ENCODE data around the gene AMH. TPM values are rescaled to one million over a fixed set of nuclear protein-coding genes. Genes with fewer than 3 reads are reported as not detected.

Gene AMH
- total RNA-seq, 1 experiment from 2014 or later: 11.2 TPM

DNA sequence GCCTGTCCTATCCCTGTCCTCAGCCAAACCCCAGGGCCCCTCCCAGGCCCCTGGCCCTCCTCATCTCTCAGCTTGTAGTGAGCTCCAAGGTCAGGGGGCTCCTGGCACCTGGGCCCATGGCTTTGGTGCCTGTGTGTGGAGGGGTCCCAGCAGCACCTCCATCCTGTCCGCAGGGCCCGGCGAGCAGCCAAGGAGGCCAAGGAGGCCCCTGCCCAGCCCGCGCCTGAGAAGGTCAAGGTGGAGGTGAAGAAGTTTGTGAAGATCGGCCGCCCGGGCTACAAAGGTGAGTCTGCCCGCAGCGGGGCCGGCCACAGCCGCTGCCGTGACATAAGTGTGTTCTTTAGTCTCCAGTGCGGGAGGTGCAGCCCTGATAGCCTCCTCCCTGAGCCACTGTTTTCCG lies 3.9 kb upstream of the AMH start (continued):
- TF ChIP-seq ZSCAN18 (CRISPR knock-in tag; IDR thresholded peaks at IDR 0.05) (no peak), MLX (CRISPR knock-in tag; IDR thresholded peaks at IDR 0.05) (no peak), ETV6 (CRISPR knock-in tag; IDR thresholded peaks at IDR 0.05) (no peak)

- DNase-seq (ENCODE audit: low spot score) (no peak), ATAC-seq (no peak)
- ChIA-PET CTCF (interaction anchor here (1.0 kb wide), 1 partner anchor 16 kb away, joined by 4 read pairs; no protein-coding TSS in a partner anchor), POLR2A (no interaction called here)
- Mint-ChIP-seq H3K9me3 (no peaks in the 10 kb centered on the region), H3K27ac (no peak overlapping the region), H3K27me3 (ENCODE audit: low read depth) (peaks cover 8% of the 10 kb centered on the region), H3K4me3 (no peak overlapping the region), H3K36me3 (peaks cover 18% of the 10 kb centered on the region), H3K4me1 (peaks cover 3% of the 10 kb centered on the region)
- TF ChIP-seq STAT6 (CRISPR knock-in tag; conservative IDR thresholded peaks at IDR 0.05; ENCODE audit: low read depth) (no peak), USF2 (CRISPR knock-in tag; IDR thresholded peaks at IDR 0.05) (no peak), ZNF317 (CRISPR knock-in tag; IDR thresholded peaks at IDR 0.05; ENCODE audit: borderline replicate concordance, low read depth) (no peak), SMAD3 (CRISPR knock-in tag; IDR thresholded peaks at IDR 0.05; ENCODE audit: borderline replicate concordance) (no peak), OVOL2 (CRISPR knock-in tag; IDR thresholded peaks at IDR 0.05; ENCODE audit: borderline replicate concordance) (no peak), NFATC4 (CRISPR knock-in tag; IDR thresholded peaks at IDR 0.05) (no peak), MYBL2 (CRISPR knock-in tag; IDR thresholded peaks at IDR 0.05) (no peak), TCF7 (CRISPR knock-in tag; IDR thresholded peaks at IDR 0.05; ENCODE audit: low read depth) (no peak), ZNF416 (CRISPR knock-in tag; IDR thresholded peaks at IDR 0.05) (no peak), TEAD4 (CRISPR knock-in tag; IDR thresholded peaks at IDR 0.05) (no peak), AR (CRISPR knock-in tag; IDR thresholded peaks at IDR 0.05) (no peak), NR1H2 (CRISPR knock-in tag; IDR thresholded peaks at IDR 0.05) (no peak), ZSCAN18 (CRISPR knock-in tag; IDR thresholded peaks at IDR 0.05) (no peak), ZNF281 (CRISPR knock-in tag; IDR thresholded peaks at IDR 0.05) (no peak), ZNF232 (CRISPR knock-in tag; IDR thresholded peaks at IDR 0.05) (no peak), GTF2I (CRISPR knock-in tag; conservative IDR thresholded peaks at IDR 0.05) (no peak)
- TF ChIP-seq, protein P1, sequence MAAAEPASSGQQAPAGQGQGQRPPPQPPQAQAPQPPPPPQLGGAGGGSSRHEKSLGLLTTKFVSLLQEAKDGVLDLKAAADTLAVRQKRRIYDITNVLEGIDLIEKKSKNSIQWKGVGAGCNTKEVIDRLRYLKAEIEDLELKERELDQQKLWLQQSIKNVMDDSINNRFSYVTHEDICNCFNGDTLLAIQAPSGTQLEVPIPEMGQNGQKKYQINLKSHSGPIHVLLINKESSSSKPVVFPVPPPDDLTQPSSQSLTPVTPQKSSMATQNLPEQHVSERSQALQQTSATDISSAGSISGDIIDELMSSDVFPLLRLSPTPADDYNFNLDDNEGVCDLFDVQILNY (CRISPR knock-in tag; IDR thresholded peaks at IDR 0.05): no peak
Observed at GRCh38 chr19:2246014-2246620, 3.0 kb upstream of the AMH start.

Data from WTC11 (cell line).